GM12865 (cell line): ENCODE data around the gene SAP25.
A peak's percentile ranks its signal among the peaks of the same experiment; 100 is the strongest.
"Not testable (repeated sequence)": the region's sequence is repeated elsewhere in the genome, so short reads cannot be mapped to it uniquely, and the experiment has no call there.

Experiments used
- DNase-seq: peaks from one replicate; pipeline ENCODE4 v3.0.0; 2010; ENCODE audit warnings: low read depth
- H3K4me3 ChIP-seq: 2 replicates; pipeline ENCODE4 v1.5.1; 2011; ENCODE audit warnings: mild to moderate bottlenecking, low read depth, low read length, control low read depth
- CTCF ChIP-seq: IDR thresholded peaks from 2 replicates; pipeline ENCODE4 v1.5.1; 2011; ENCODE audit warnings: low read length, control low read depth, low read depth, inconsistent platforms; ENCODE audit not compliant: insufficient read depth; ENCODE audit errors: missing control alignments

SAP25 gene

GRCh38 chr7:100545360-100546128 is 28.2 kb downstream of the SAP25 start:
- TF ChIP-seq CTCF = peak; percentile 13
- DNase-seq = peak; percentile 91
- peak overlapping the region; percentile 65 for H3K4me3 ChIP-seq

DNA sequence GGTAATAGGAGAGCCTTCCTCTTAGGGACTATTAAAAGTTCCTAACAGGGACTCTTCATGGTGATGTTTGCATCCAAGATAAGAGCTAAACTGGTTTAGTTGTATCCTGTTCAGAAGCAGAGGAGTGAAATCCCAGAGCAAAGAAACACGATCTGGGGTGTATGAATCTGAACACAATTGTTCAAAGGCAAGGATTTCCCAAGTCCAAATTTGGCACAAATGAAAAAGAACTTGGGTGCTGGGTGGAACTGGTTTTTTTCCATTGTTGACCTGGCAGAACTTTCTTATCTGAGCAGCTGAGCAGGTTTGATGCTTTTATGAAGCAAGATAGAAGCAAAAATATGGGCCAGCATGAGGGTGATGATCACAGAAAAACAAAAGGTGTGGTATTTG is 28.7 kb downstream of the SAP25 start:
- TF ChIP-seq CTCF = no peak
- H3K4me3 ChIP-seq = peak overlapping the region; percentile 65
- DNase-seq = no peak

- H3K4me3 ChIP-seq = peak overlapping the region; percentile 65
- no peak for DNase-seq
- no peak for TF ChIP-seq CTCF
Observed at GRCh38 chr7:100544386-100544785, 29.3 kb downstream of the SAP25 start.

GRCh38 chr7:100543586-100543985 is 30.1 kb downstream of the SAP25 start:
- H3K4me3 ChIP-seq = peak overlapping the region; percentile 65
- TF ChIP-seq CTCF = no peak

GRCh38 chr7:100541309-100541708 is 32.4 kb downstream of the SAP25 start:
- peak overlapping the region; percentile 55 for H3K4me3 ChIP-seq
- DNase-seq = not testable (repeated sequence)

More at GRCh38 chr7:100543586-100543985, 30.1 kb downstream of the SAP25 start:
- peak; percentile 50 for DNase-seq

- TF ChIP-seq CTCF = no peak
- DNase-seq = no peak
- peak overlapping the region; percentile 69 for H3K4me3 ChIP-seq
Observed at GRCh38 chr7:100540073-100540723, 33.5 kb downstream of the SAP25 start.

DNA sequence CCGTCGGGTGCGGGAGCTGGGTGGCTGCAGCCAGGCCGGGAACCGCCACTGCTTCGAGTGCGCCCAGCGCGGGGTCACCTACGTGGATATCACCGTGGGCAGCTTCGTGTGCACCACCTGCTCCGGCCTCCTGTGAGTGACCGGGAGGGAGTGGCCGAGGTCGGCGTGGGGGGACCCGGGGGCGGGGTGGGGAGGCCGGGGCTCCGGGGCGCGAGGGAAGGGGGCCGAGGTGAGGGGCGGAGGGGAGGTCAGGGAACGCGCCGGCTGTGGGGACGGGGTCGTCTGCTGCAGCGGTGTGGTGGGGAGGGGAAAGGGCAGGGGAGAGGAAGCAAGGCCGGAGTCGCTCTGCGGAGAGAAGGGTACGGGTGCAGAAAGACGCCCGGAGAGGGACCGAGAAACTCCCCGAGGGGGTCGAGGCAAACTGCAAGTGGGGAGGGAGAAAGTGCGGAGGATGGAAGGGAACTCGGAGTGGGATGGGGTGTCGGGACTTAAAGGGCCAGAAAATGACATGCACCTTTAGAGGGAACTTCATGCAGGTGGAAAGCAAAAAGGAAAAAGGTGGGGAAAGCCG is 34.2 kb downstream of the SAP25 start:
- no peak for TF ChIP-seq CTCF
- DNase-seq = no peak
- H3K4me3 ChIP-seq = peak overlapping the region; percentile 69
